Measurements from ENCODE around the gene ENOPH1. TPM values are rescaled to one million over a fixed set of nuclear protein-coding genes. Genes with fewer than 3 reads are reported as not detected.

Gene ENOPH1
- total RNA-seq, 3 donors from 2014 or later (not counting 1 experiment from before 2014, with no cell fraction given): 21.0 to 26.1 (median 25.0) TPM

DNA sequence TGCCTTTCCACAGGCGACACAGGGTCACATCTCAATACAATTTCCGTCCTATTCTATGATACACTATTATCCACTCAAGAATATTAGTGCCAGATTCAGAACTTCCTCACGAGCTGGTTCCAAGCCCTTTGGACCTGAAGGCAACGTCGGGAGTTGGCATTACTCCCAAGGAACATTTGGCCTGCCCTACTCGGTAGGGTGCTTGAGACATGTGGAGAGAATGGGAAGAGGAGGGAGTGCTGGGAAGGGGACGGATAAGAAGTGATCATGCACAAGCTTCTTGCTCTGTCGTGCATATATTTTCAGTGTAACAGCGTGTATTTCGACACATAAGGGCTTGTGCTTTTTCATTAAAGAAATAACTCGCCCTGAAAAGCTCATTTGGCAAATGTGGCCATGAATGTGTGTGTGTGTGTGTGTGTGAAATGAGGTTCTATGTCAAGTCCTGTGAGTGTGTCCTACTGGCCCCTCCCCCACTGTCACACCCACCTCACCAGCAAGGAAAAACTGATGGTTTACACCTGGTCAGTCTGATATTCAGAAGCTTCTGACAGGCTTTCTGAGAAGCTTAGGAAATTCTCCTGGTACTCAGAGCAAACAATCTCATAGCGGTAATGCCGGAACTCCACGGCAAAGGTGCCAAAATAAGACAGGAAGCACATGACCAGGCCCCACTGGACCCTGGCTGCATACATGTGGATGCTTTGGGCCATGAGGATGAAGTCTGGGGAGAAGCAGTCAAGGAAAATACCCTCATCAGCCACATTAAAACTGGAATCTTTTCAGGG, 54.8 kb downstream of the ENOPH1 start:
- no peak overlapping the region for H3K4me3 Mint-ChIP-seq
- ATAC-seq: no peak
- DNase-seq: no peak

DNA sequence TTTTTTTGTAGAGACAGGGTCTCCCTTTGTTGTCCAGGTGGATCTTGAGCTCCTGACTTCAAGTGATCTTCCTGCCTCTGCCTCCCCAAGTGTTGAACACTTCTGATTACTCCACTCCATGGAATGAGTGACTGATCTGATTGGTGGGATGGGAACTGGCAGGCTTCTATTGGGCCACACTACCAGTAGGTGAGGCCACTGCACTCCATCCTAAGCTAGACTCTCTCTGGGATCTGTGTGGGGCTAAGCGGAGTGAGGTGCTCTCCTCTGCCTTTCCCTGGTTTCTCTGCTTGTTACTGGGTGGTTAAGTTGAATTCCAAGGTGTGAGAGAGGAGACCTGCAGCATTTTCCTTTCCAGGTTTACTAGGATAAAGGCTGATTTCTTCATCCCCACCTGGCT, 58.7 kb downstream of the ENOPH1 start:
- no peaks in the 10 kb centered on the region for H3K27me3 ChIP-seq (ENCODE audit: control insufficient read depth, insufficient read depth, low read length)
- no peak overlapping the region for H3K27ac ChIP-seq (ENCODE audit: low read length)
- no peaks in the 10 kb centered on the region for H3K9me3 ChIP-seq (ENCODE audit: control insufficient read depth, insufficient read depth, low read length)
- Mint-ChIP-seq H3K27ac (no peak overlapping the region), H3K4me1 (no peaks in the 10 kb centered on the region), H3K27me3 (ENCODE audit: low read depth in 2 of 2) (no peaks in the 10 kb centered on the region), H3K4me3 (no peak overlapping the region), H3K36me3 (no peaks in the 10 kb centered on the region), H3K9me3 (no peaks in the 10 kb centered on the region)
- no peak overlapping the region for H3K4me3 ChIP-seq (ENCODE audit: low read length)
- WGBS (ENCODE audit: insufficient coverage): 93% methylated on average over 1 of the region's 1 CpG
- no peaks in the 10 kb centered on the region for H3K36me3 ChIP-seq (ENCODE audit: control insufficient read depth, insufficient read depth, low read length)
- H3K4me1 ChIP-seq (ENCODE audit: control insufficient read depth, insufficient read depth, low read length): no peaks in the 10 kb centered on the region
- TF ChIP-seq, protein P1, sequence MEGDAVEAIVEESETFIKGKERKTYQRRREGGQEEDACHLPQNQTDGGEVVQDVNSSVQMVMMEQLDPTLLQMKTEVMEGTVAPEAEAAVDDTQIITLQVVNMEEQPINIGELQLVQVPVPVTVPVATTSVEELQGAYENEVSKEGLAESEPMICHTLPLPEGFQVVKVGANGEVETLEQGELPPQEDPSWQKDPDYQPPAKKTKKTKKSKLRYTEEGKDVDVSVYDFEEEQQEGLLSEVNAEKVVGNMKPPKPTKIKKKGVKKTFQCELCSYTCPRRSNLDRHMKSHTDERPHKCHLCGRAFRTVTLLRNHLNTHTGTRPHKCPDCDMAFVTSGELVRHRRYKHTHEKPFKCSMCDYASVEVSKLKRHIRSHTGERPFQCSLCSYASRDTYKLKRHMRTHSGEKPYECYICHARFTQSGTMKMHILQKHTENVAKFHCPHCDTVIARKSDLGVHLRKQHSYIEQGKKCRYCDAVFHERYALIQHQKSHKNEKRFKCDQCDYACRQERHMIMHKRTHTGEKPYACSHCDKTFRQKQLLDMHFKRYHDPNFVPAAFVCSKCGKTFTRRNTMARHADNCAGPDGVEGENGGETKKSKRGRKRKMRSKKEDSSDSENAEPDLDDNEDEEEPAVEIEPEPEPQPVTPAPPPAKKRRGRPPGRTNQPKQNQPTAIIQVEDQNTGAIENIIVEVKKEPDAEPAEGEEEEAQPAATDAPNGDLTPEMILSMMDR (IDR thresholded peaks at IDR 0.05): no peak
- intact Hi-C loops (cut with micrococcal nuclease): no loop called here
- ATAC-seq (no peak), DNase-seq (no peak)

More for the DNA sequence above, 54.8 kb downstream of the ENOPH1 start:
- Histone ChIP-seq H3K9me3 (ENCODE audit: control insufficient read depth, insufficient read depth, low read length) (no peaks in the 10 kb centered on the region), H3K27me3 (ENCODE audit: control insufficient read depth, insufficient read depth, low read length) (no peaks in the 10 kb centered on the region), H3K4me3 (ENCODE audit: low read length) (no peak overlapping the region), H3K27ac (ENCODE audit: low read length) (no peak overlapping the region), H3K36me3 (ENCODE audit: control insufficient read depth, insufficient read depth, low read length) (peaks cover 3% of the 10 kb centered on the region), H3K4me1 (ENCODE audit: control insufficient read depth, insufficient read depth, low read length) (no peaks in the 10 kb centered on the region)
- TF ChIP-seq, protein P1 (IDR thresholded peaks at IDR 0.05): no peak
- H3K27me3 Mint-ChIP-seq (ENCODE audit: low read depth in 2 of 2): no peaks in the 10 kb centered on the region
- H3K27ac Mint-ChIP-seq: no peak overlapping the region
- H3K9me3 Mint-ChIP-seq: no peaks in the 10 kb centered on the region
- no peaks in the 10 kb centered on the region for H3K36me3 Mint-ChIP-seq
- 96% methylated on average over 14 of the region's 14 CpGs for WGBS (ENCODE audit: insufficient coverage)
- H3K4me1 Mint-ChIP-seq: no peaks in the 10 kb centered on the region
- intact Hi-C loops (cut with micrococcal nuclease): no loop called here

DNA sequence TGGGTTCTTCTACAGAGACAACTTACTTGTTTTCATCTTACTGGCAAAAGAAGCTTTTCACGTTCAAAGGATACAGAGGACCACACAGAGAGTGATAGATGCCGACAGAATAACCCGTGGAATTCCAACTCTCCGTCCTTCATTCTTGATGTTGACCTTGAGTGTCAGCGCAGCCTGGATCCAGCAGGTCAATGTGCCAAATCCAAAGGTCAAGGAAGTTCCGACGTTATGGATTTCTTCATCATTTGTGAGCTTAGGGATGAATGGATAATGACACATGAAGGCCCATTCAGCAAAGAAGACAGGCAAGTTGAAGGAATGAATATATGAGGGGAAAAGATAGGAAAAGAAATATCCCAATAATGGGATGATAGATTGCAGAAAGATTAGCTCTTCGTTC, 59.6 kb downstream of the ENOPH1 start:
- H3K4me3 ChIP-seq (ENCODE audit: low read length): no peak overlapping the region
- Mint-ChIP-seq H3K4me1 (no peaks in the 10 kb centered on the region), H3K27me3 (ENCODE audit: low read depth in 2 of 2) (no peaks in the 10 kb centered on the region), H3K9me3 (no peaks in the 10 kb centered on the region), H3K4me3 (no peak overlapping the region), H3K36me3 (no peaks in the 10 kb centered on the region), H3K27ac (no peak overlapping the region)
- H3K9me3 ChIP-seq (ENCODE audit: control insufficient read depth, insufficient read depth, low read length): no peaks in the 10 kb centered on the region
- no peaks in the 10 kb centered on the region for H3K36me3 ChIP-seq (ENCODE audit: control insufficient read depth, insufficient read depth, low read length)
- DNase-seq (no peak), ATAC-seq (no peak)
- TF ChIP-seq, protein P1 (IDR thresholded peaks at IDR 0.05): no peak
- no peaks in the 10 kb centered on the region for H3K27me3 ChIP-seq (ENCODE audit: control insufficient read depth, insufficient read depth, low read length)
- H3K27ac ChIP-seq (ENCODE audit: low read length): no peak overlapping the region
- 94% methylated on average over 7 of the region's 8 CpGs for WGBS (ENCODE audit: insufficient coverage)
- no peaks in the 10 kb centered on the region for H3K4me1 ChIP-seq (ENCODE audit: control insufficient read depth, insufficient read depth, low read length)
- intact Hi-C loops (cut with micrococcal nuclease): no loop called here
